Naive thymus-derived CD4-positive, alpha-beta T cell (primary cell): ENCODE results near the gene LCN10. TPM values are rescaled to one million over a fixed set of nuclear protein-coding genes. Genes with fewer than 3 reads are reported as not detected.

Source experiments
- ATAC-seq: fragments of 150-1000 bp; cut with Tn5 transposase; 2 replicates; pipeline ENCODE4 v1.10.0; 2021; ENCODE audit warnings: mild to moderate bottlenecking, moderate library complexity
- CTCF ChIA-PET: fragments of 350-600 bp; sonication (Branson Sonifier 250); formaldehyde crosslinking; loops from one replicate; lab custom pipeline; 2021; ENCODE audit warnings: antibody characterized with exemption; lab: Charles Lee
- POLR2A ChIA-PET: fragments of 350-600 bp; sonication (Branson Sonifier 250); formaldehyde crosslinking; loops from one replicate; lab custom pipeline; 2021; ENCODE audit warnings: antibody characterized with exemption, inconsistent platforms; lab: Charles Lee
- DNase-seq, 9 donors: peaks; one replicate each; pipeline versions ENCODE4 v3.0.0 to v3.0.0-alpha.2; 2020 to 2022; ENCODE audit warnings: mixed read lengths in 1 of 9
- H3K27ac ChIP-seq: one replicate; pipeline ENCODE4 v1.7.0; 2013; ENCODE audit warnings: mild to moderate bottlenecking, low read depth, low read length, moderate library complexity
- H3K27me3 ChIP-seq, 2 donors: one replicate each; pipeline ENCODE4 v1.7.0; 2013; ENCODE audit warnings: low read length in 2 of 2, mild to moderate bottlenecking in 2 of 2, moderate library complexity in 2 of 2; ENCODE audit not compliant: control insufficient read depth in 2 of 2, insufficient read depth in 2 of 2
- H3K36me3 ChIP-seq, 3 experiments: 1 replicate in 2 of 3; 2 replicates in 1 of 3; pipeline ENCODE4 v1.7.0; 2013; ENCODE audit warnings: low read length in 3 of 3, mild to moderate bottlenecking in 3 of 3, moderate library complexity in 1 of 3; ENCODE audit not compliant: insufficient read depth in 3 of 3, control insufficient read depth in 2 of 3
- H3K4me1 ChIP-seq, 2 donors: one replicate each; pipeline ENCODE4 v1.7.0; 2013; ENCODE audit warnings: low read length in 2 of 2, mild to moderate bottlenecking in 2 of 2, moderate library complexity in 1 of 2; ENCODE audit not compliant: control insufficient read depth in 2 of 2, insufficient read depth in 2 of 2
- H3K4me3 ChIP-seq: 2 replicates; pipeline ENCODE4 v1.7.0; 2013; ENCODE audit warnings: mild to moderate bottlenecking, low read length
- H3K9me3 ChIP-seq, 3 experiments: 1 replicate in 2 of 3; 2 replicates in 1 of 3; pipeline ENCODE4 v1.7.0; 2013; ENCODE audit warnings: low read length in 3 of 3; ENCODE audit not compliant: control insufficient read depth in 2 of 3
- H3K27ac Mint-ChIP-seq, 9 donors: one replicate each; pipeline ENCODE4 v1.8.0; 2020 to 2022; ENCODE audit warnings: mixed read lengths in 9 of 9, mild to moderate bottlenecking in 8 of 9, moderate library complexity in 5 of 9, inconsistent platforms in 2 of 9
- H3K27me3 Mint-ChIP-seq, 5 donors: one replicate each; pipeline ENCODE4 v1.8.0; 2021 to 2022; ENCODE audit warnings: mixed read lengths in 5 of 5, mild to moderate bottlenecking in 1 of 5
- H3K36me3 Mint-ChIP-seq, 5 donors: one replicate each; pipeline ENCODE4 v1.8.0; 2020 to 2022; ENCODE audit warnings: mixed read lengths in 5 of 5, mild to moderate bottlenecking in 3 of 5, inconsistent platforms in 1 of 5
- H3K4me1 Mint-ChIP-seq, 7 donors: one replicate each; pipeline ENCODE4 v1.8.0; 2020 to 2022; ENCODE audit warnings: mixed read lengths in 7 of 7, mild to moderate bottlenecking in 3 of 7, inconsistent platforms in 1 of 7
- H3K4me3 Mint-ChIP-seq, 10 donors: one replicate each; pipeline ENCODE4 v1.8.0; 2020 to 2022; ENCODE audit warnings: mild to moderate bottlenecking in 10 of 10, mixed read lengths in 10 of 10, moderate library complexity in 6 of 10, inconsistent platforms in 2 of 10
- H3K9me3 Mint-ChIP-seq, 11 donors: one replicate each; pipeline ENCODE4 v1.8.0; 2020 to 2022; ENCODE audit warnings: mixed read lengths in 11 of 11, mild to moderate bottlenecking in 4 of 11, inconsistent platforms in 1 of 11, moderate library complexity in 1 of 11
- intact Hi-C, 2 donors: fragments of 100-400 bp; cut with micrococcal nuclease; formaldehyde crosslinking; loops; one replicate each; pipeline ENCODE4 v1.15.1; 2023
- polyA plus RNA-seq, 2 donors: library from polyadenylated mRNA; unstranded; fragments of 300-500 nt; fragmentation: Illumina TruSeq; gene quantifications; one replicate each; pipeline ENCODE4 v1.2.3, GENCODE V29; 2021
- total RNA-seq, 6 experiments: library from RNA in 5 of 6; stranded (reverse) in 5 of 6; gene quantifications; 1 replicate in 5 of 6; 2 replicates in 1 of 6; pipeline ENCODE4 v1.2.3 and lab custom pipeline; 2021 to 2026

Gene LCN10
- total and polyA plus RNA-seq, 7 experiments from 2014 or later = 0.34 to 3.2 (median 1.1) TPM; not detected in 1

DNA sequence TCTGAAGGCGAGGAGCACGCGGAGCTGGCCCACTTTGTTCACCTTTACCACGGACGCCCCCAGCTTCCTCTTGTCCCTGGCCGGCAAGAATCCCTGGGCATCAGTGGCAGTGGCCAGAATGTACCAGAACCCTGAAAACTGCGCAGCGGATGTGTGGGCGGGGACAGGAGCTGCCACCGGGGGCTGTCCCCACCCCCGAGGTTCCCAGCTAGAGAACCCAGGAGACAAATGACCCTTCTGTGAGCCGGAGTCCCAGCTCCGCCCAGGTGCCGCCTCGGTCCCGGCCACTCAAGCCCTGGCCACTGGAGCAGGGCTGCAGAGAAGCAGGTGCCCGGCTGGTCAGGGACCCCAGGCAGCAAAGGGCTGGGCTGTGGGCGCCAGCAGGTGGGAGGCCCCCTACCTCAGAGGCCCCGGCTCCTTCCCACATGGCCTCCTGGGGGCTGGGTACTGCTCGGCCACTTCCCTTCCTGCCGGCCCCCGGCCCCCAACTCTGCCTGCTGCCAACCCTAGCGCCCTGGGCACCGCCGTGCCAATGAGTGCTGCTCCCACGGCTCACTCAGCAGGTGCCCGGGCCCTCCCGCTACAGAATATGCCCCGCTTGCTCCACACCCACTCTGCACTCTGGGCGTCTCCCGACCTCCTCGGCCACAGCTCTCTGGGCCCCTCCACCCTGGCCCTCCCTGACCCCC is 713 bp downstream of the LCN10 start:
- intact Hi-C loops = no loop called here
- H3K4me1 Mint-ChIP-seq = peaks cover 0 to 4% (median 0%) of the 10 kb centered on the region in 7 donors
- H3K9me3 Mint-ChIP-seq = no peaks in the 10 kb centered on the region
- H3K4me3 ChIP-seq = peak overlapping the region; percentile 50
- H3K27ac ChIP-seq = peak overlapping the region; percentile 10
- POLR2A ChIA-PET = interaction anchor here (0.6 to 1.9 kb wide), 3 partner anchors 11 to 238 kb away, joined by 4 to 14 read pairs (median 4); no protein-coding TSS in a partner anchor
- no peaks in the 10 kb centered on the region for H3K36me3 ChIP-seq
- peaks cover 0 to 7% (median 0%) of the 10 kb centered on the region in 5 donors for H3K27me3 Mint-ChIP-seq
- peak overlapping the region in 8 of 10 donors; percentile 38 to 80 (median 67) for H3K4me3 Mint-ChIP-seq
- H3K27ac Mint-ChIP-seq = peak overlapping the region in 1 of 9 donors; percentile 32
- no peaks in the 10 kb centered on the region for H3K36me3 Mint-ChIP-seq
- H3K4me1 ChIP-seq = no peaks in the 10 kb centered on the region
- DNase-seq = peak in 1 of 9 donors; percentile 60
- H3K27me3 ChIP-seq = no peaks in the 10 kb centered on the region
- CTCF ChIA-PET = interaction anchor here (1.5 kb wide), 1 partner anchor 13 kb away, joined by 8 read pairs; no protein-coding TSS in a partner anchor
- H3K9me3 ChIP-seq = no peaks in the 10 kb centered on the region
- ATAC-seq = peak; percentile 40

GRCh38 chr9:136740971-136741882 is 1.5 kb downstream of the LCN10 start:
- intact Hi-C loops = no loop called here
- no peaks in the 10 kb centered on the region for H3K4me1 ChIP-seq
- peak overlapping the region; percentile 50 for H3K4me3 ChIP-seq
- Mint-ChIP-seq H3K4me3 (peak overlapping the region in 9 of 10 donors; percentile 32 to 80 (median 66)), H3K27ac (peak overlapping the region in 1 of 9 donors; percentile 59), H3K36me3 (no peaks in the 10 kb centered on the region), H3K27me3 (peaks cover 0 to 7% (median 0%) of the 10 kb centered on the region in 5 donors), H3K4me1 (peaks cover 0 to 4% (median 0%) of the 10 kb centered on the region in 7 donors), H3K9me3 (no peaks in the 10 kb centered on the region)
- H3K36me3 ChIP-seq = no peaks in the 10 kb centered on the region
- ChIA-PET CTCF (interaction anchor here (1.5 kb wide), 1 partner anchor 12 kb away, joined by 8 read pairs; no protein-coding TSS in a partner anchor), POLR2A (interaction anchor here (0.6 to 1.9 kb wide), 3 partner anchors 10 to 237 kb away, joined by 4 to 14 read pairs (median 4); no protein-coding TSS in a partner anchor)
- no peaks in the 10 kb centered on the region for H3K27me3 ChIP-seq
- H3K9me3 ChIP-seq = no peaks in the 10 kb centered on the region
- peak overlapping the region; percentile 10 for H3K27ac ChIP-seq
- DNase-seq (peak in 1 of 9 donors; percentile 45), ATAC-seq (no peak)

GRCh38 chr9:136740491-136740890 is 2.2 kb downstream of the LCN10 start:
- Histone ChIP-seq H3K27me3 (no peaks in the 10 kb centered on the region), H3K27ac (no peak overlapping the region), H3K4me3 (no peak overlapping the region), H3K4me1 (no peaks in the 10 kb centered on the region), H3K9me3 (no peaks in the 10 kb centered on the region), H3K36me3 (no peaks in the 10 kb centered on the region)
- H3K27me3 Mint-ChIP-seq = peaks cover 0 to 7% (median 0%) of the 10 kb centered on the region in 5 donors
- H3K4me3 Mint-ChIP-seq = peak overlapping the region in 5 of 10 donors; percentile 4 to 80 (median 70)
- no peaks in the 10 kb centered on the region for H3K9me3 Mint-ChIP-seq
- intact Hi-C loops = no loop called here
- POLR2A ChIA-PET = interaction anchor here (1.1 to 1.9 kb wide), 2 partner anchors 10 to 12 kb away, joined by 4 to 14 read pairs; no protein-coding TSS in a partner anchor
- ATAC-seq (no peak), DNase-seq (no peak)
- CTCF ChIA-PET = no interaction called here
- H3K36me3 Mint-ChIP-seq = no peaks in the 10 kb centered on the region
- H3K4me1 Mint-ChIP-seq = peaks cover 0 to 4% (median 0%) of the 10 kb centered on the region in 7 donors
- no peak overlapping the region for H3K27ac Mint-ChIP-seq

- DNase-seq = no peak
- no peaks in the 10 kb centered on the region for H3K27me3 ChIP-seq
- no peaks in the 10 kb centered on the region for H3K9me3 ChIP-seq
- Mint-ChIP-seq H3K4me1 (peaks cover 0 to 4% (median 0%) of the 10 kb centered on the region in 7 donors), H3K27ac (no peak overlapping the region), H3K4me3 (peak overlapping the region in 3 of 10 donors; percentile 47 to 80 (median 80)), H3K27me3 (peaks cover 0 to 7% (median 0%) of the 10 kb centered on the region in 5 donors), H3K36me3 (no peaks in the 10 kb centered on the region), H3K9me3 (no peaks in the 10 kb centered on the region)
- no peaks in the 10 kb centered on the region for H3K4me1 ChIP-seq
- ChIA-PET CTCF (no interaction called here), POLR2A (no interaction called here)
- no peak overlapping the region for H3K27ac ChIP-seq
- H3K36me3 ChIP-seq = no peaks in the 10 kb centered on the region
- intact Hi-C loops = no loop called here
- no peak for ATAC-seq
- no peak overlapping the region for H3K4me3 ChIP-seq
Measured at GRCh38 chr9:136740069-136740468, 2.7 kb downstream of the LCN10 start.

DNA sequence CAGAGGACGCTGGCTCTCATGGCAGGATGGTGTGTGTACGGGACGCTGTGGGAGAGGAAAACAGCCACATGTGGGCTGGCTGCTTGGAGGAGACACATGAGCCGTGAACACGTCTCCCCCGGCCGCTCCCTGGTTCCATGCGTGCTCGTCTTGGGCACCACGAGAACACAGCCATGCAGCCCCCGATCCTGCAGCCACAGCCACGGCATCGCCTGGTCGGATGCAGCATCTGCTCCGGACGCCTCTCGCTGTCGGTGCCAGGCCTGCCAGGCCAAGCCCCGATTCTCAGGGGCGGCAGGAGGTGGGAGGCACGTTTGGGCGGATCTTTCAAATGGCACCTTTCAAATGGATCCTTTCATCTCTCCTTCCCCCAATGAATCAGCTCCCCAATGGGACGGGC is 3.2 kb downstream of the LCN10 start:
- ChIA-PET POLR2A (no interaction called here), CTCF (interaction anchor here (0.6 kb wide), 1 partner anchor 172 kb away, joined by 3 read pairs; no protein-coding TSS in a partner anchor)
- Histone ChIP-seq H3K4me3 (no peak overlapping the region), H3K9me3 (no peaks in the 10 kb centered on the region), H3K36me3 (no peaks in the 10 kb centered on the region), H3K4me1 (no peaks in the 10 kb centered on the region), H3K27me3 (no peaks in the 10 kb centered on the region), H3K27ac (no peak overlapping the region)
- peak overlapping the region in 1 of 10 donors; percentile 16 for H3K4me3 Mint-ChIP-seq
- H3K27ac Mint-ChIP-seq = no peak overlapping the region
- H3K9me3 Mint-ChIP-seq = no peaks in the 10 kb centered on the region
- H3K36me3 Mint-ChIP-seq = no peaks in the 10 kb centered on the region
- peaks cover 0 to 4% (median 0%) of the 10 kb centered on the region in 7 donors for H3K4me1 Mint-ChIP-seq
- DNase-seq (no peak), ATAC-seq (no peak)
- peaks cover 0 to 7% (median 0%) of the 10 kb centered on the region in 5 donors for H3K27me3 Mint-ChIP-seq
- intact Hi-C loops = no loop called here

DNA sequence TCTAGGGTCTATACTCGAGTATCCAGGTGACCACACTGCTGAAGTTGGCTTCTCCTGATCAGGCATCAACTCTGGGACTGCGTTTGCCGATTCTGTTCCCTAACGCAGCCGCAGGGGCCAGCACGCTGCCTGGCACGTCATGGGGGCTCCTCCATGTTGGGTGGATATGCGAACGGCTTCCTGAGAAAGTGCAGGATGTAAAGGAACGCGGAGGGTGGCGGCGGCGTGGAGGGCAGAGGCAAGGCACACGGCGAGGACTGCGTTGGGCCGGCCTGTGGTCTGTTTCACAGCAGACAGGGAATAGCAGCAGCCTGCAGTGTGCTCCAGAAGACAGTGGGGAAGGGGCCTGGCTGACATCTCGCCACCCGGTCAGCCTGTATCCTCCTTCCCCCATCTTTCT is 3.8 kb downstream of the LCN10 start:
- H3K4me3 Mint-ChIP-seq = peak overlapping the region in 1 of 10 donors; percentile 50
- Histone ChIP-seq H3K36me3 (no peaks in the 10 kb centered on the region), H3K9me3 (no peaks in the 10 kb centered on the region), H3K4me3 (no peak overlapping the region), H3K4me1 (no peaks in the 10 kb centered on the region), H3K27ac (no peak overlapping the region), H3K27me3 (no peaks in the 10 kb centered on the region)
- POLR2A ChIA-PET = no interaction called here
- H3K27ac Mint-ChIP-seq = no peak overlapping the region
- CTCF ChIA-PET = no interaction called here
- peaks cover 0 to 4% (median 0%) of the 10 kb centered on the region in 7 donors for H3K4me1 Mint-ChIP-seq
- H3K27me3 Mint-ChIP-seq = peaks cover 0 to 7% (median 0%) of the 10 kb centered on the region in 5 donors
- DNase-seq (no peak), ATAC-seq (no peak)
- intact Hi-C loops = no loop called here
- no peaks in the 10 kb centered on the region for H3K36me3 Mint-ChIP-seq
- no peaks in the 10 kb centered on the region for H3K9me3 Mint-ChIP-seq
